K562 (cell line): Measurements from ENCODE around the gene PRRT1. TPM values are rescaled to one million over a fixed set of nuclear protein-coding genes. Genes with fewer than 3 reads are reported as not detected.

Source experiments
- DMBX1 ChIP-seq: fragments of 250-450 bp; sonication (Bioruptor Pico); IDR thresholded peaks from 2 replicates; pipeline ENCODE4 v1.8.0; 2022; ENCODE audit warnings: inconsistent platforms, mild to moderate bottlenecking, moderate library complexity, borderline replicate concordance
- EGR1 ChIP-seq: fragments of 450-650 bp; conservative IDR thresholded peaks from 2 replicates; pipeline ENCODE4 v1.6.1; 2017; ENCODE audit warnings: mild to moderate bottlenecking
- NFE2 ChIP-seq: IDR thresholded peaks from 2 replicates; pipeline ENCODE4 v1.6.1; 2014; ENCODE audit warnings: antibody characterized with exemption, low read depth
- RUNX1 ChIP-seq: sonication (generic); IDR thresholded peaks from 2 replicates; pipeline ENCODE4 v1.6.1; 2016; ENCODE audit warnings: antibody characterized with exemption, low read depth
- SMARCE1 ChIP-seq: fragments of 450-650 bp; IDR thresholded peaks from 2 replicates; pipeline ENCODE4 v1.7.1; 2016; ENCODE audit warnings: mild to moderate bottlenecking
- ZNF146 ChIP-seq: IDR thresholded peaks from one replicate; pipeline ENCODE4 v1.6.1; 2018; ENCODE audit warnings: missing compliant biosample characterization; ENCODE audit not compliant: unreplicated experiment
- ZNF23 ChIP-seq: fragments of 250-450 bp; sonication (Bioruptor Pico); IDR thresholded peaks from 2 replicates; pipeline ENCODE4 v1.4.0; 2020; ENCODE audit warnings: mild to moderate bottlenecking
- polyA plus RNA-seq, 8 experiments: library from polyadenylated mRNA; depleted of rRNA in 4 of 8; stranded (reverse) in 5 of 8; unstranded in 3 of 8; fragments of >200 nt; fragmentation: Nextera tagmentation in 2 of 8; fragmentation: Illumina TruSeq in 1 of 8; extraction: Ambion mirVana in 2 of 8; extraction: Trizol in 1 of 8; gene quantifications; 2 replicates each; pipeline versions ENCODE4 v1.2.1 to v1.2.3, GENCODE V29; 2011 to 2014; ENCODE audit warnings: inconsistent platforms in 1 of 8, missing spikeins in 1 of 8
- total RNA-seq, 7 experiments: library from RNA; depleted of rRNA in 6 of 7; stranded (reverse); fragments of >200 nt in 6 of 7; fragmentation: Illumina TruSeq in 2 of 7; extraction: Trizol in 2 of 7; gene quantifications; 2 replicates each; pipeline versions ENCODE4 v1.2.1 to v1.2.3, GENCODE V29; 2011 to 2021; ENCODE audit warnings: low replicate concordance in 1 of 7
- TF ChIP-seq, protein P1 (sequence below): fragments of 200-800 bp; sonication (Bioruptor generic); IDR thresholded peaks from 2 replicates; pipeline ENCODE4 v1.6.1; 2016; ENCODE audit warnings: missing genetic modification characterization, missing compliant biosample characterization
- TF ChIP-seq, protein P2 (sequence below): fragments of 450-650 bp; IDR thresholded peaks from 2 replicates; pipeline ENCODE4 v1.6.1; 2016; ENCODE audit warnings: low read depth
- TF ChIP-seq, protein P3 (sequence below): fragments of 250-450 bp; sonication (Bioruptor Pico); IDR thresholded peaks from 2 replicates; pipeline ENCODE4 v1.4.0; 2020; ENCODE audit warnings: mild to moderate bottlenecking, moderate library complexity, borderline replicate concordance

The PRRT1 gene
- total and polyA plus RNA-seq, 9 of the 15 experiments (the other 6 are each of a cell fraction or from before 2014, with no cell fraction given) = 0.14 to 3.5 (median 0.41) TPM

DNA sequence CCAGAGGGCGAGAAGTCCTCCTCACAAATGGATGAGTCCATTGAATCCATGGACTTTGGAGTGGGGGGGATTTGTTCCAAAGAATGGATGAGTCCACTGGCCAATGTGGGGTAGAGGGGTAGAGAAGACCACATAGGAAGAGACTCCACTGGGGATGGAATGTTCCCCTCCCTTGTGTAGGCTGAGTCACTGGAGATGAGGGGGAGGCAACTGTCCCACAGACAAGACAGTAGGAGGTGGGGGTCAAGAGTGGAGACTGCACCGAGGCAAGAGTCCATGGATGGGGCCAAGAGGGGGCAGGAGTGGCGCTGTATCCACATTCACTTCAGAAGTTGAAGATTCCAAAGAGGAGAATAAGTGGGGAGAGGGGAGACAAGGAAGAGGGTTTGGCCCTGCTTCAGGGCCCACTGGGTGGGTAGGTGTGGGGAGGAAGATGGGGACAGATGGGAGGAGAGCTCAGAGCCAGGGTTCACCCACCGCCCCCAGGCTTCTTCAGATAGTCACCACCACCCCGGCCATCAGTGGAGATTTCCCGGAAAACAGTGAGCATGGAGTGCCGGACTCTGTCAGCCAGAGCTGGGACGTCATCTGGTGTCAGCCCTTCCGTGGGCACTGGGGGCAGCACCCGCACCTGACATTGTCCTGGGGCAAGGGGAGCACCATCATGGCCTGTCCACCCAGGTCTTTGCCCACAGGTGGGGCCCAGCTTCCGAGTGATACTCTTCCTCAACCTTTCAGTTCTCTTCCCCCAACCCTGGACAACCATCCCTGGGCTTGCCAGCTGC is 17.3 kb upstream of the PRRT1 start (continued):
- TF ChIP-seq, protein P1, sequence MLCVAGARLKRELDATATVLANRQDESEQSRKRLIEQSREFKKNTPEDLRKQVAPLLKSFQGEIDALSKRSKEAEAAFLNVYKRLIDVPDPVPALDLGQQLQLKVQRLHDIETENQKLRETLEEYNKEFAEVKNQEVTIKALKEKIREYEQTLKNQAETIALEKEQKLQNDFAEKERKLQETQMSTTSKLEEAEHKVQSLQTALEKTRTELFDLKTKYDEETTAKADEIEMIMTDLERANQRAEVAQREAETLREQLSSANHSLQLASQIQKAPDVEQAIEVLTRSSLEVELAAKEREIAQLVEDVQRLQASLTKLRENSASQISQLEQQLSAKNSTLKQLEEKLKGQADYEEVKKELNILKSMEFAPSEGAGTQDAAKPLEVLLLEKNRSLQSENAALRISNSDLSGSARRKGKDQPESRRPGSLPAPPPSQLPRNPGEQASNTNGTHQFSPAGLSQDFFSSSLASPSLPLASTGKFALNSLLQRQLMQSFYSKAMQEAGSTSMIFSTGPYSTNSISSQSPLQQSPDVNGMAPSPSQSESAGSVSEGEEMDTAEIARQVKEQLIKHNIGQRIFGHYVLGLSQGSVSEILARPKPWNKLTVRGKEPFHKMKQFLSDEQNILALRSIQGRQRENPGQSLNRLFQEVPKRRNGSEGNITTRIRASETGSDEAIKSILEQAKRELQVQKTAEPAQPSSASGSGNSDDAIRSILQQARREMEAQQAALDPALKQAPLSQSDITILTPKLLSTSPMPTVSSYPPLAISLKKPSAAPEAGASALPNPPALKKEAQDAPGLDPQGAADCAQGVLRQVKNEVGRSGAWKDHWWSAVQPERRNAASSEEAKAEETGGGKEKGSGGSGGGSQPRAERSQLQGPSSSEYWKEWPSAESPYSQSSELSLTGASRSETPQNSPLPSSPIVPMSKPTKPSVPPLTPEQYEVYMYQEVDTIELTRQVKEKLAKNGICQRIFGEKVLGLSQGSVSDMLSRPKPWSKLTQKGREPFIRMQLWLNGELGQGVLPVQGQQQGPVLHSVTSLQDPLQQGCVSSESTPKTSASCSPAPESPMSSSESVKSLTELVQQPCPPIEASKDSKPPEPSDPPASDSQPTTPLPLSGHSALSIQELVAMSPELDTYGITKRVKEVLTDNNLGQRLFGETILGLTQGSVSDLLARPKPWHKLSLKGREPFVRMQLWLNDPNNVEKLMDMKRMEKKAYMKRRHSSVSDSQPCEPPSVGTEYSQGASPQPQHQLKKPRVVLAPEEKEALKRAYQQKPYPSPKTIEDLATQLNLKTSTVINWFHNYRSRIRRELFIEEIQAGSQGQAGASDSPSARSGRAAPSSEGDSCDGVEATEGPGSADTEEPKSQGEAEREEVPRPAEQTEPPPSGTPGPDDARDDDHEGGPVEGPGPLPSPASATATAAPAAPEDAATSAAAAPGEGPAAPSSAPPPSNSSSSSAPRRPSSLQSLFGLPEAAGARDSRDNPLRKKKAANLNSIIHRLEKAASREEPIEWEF (CRISPR knock-in tag) = 0 out of 2 replicates have a peak, but pooled peaks have one; percentile 42
- TF ChIP-seq, protein P2, sequence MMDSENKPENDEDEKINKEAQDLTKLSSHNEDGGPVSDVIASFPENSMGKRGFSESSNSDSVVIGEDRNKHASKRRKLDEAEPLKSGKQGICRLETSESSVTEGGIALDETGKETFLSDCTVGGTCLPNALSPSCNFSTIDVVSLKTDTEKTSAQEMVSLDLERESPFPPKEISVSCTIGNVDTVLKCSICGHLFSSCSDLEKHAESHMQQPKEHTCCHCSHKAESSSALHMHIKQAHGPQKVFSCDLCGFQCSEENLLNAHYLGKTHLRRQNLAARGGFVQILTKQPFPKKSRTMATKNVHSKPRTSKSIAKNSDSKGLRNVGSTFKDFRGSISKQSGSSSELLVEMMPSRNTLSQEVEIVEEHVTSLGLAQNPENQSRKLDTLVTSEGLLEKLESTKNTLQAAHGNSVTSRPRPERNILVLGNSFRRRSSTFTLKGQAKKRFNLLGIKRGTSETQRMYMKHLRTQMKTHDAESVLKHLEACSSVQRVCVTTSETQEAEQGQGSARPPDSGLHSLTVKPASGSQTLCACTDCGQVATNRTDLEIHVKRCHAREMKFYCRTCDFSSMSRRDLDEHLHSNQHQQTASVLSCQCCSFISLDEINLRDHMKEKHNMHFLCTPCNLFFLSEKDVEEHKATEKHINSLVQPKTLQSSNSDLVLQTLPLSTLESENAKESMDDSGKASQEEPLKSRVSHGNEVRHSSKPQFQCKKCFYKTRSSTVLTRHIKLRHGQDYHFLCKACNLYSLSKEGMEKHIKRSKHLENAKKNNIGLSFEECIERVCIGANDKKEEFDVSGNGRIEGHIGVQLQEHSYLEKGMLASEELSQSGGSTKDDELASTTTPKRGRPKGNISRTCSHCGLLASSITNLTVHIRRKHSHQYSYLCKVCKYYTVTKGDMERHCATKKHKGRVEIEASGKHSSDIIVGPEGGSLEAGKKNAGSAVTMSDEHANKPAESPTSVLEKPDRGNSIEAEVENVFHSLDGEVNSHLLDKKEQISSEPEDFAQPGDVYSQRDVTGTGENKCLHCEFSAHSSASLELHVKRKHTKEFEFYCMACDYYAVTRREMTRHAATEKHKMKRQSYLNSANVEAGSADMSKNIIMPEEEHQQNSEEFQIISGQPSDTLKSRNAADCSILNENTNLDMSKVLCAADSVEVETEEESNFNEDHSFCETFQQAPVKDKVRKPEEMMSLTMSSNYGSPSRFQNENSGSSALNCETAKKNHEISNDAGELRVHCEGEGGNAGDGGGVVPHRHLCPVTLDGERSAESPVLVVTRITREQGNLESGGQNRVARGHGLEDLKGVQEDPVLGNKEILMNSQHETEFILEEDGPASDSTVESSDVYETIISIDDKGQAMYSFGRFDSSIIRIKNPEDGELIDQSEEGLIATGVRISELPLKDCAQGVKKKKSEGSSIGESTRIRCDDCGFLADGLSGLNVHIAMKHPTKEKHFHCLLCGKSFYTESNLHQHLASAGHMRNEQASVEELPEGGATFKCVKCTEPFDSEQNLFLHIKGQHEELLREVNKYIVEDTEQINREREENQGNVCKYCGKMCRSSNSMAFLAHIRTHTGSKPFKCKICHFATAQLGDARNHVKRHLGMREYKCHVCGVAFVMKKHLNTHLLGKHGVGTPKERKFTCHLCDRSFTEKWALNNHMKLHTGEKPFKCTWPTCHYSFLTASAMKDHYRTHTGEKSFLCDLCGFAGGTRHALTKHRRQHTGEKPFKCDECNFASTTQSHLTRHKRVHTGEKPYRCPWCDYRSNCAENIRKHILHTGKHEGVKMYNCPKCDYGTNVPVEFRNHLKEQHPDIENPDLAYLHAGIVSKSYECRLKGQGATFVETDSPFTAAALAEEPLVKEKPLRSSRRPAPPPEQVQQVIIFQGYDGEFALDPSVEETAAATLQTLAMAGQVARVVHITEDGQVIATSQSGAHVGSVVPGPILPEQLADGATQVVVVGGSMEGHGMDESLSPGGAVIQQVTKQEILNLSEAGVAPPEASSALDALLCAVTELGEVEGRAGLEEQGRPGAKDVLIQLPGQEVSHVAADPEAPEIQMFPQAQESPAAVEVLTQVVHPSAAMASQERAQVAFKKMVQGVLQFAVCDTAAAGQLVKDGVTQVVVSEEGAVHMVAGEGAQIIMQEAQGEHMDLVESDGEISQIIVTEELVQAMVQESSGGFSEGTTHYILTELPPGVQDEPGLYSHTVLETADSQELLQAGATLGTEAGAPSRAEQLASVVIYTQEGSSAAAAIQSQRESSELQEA = no peak
- TF ChIP-seq EGR1 = peak; percentile 90
- peak; percentile 77; the same call in 1 of the 2 replicates for TF ChIP-seq SMARCE1
- TF ChIP-seq, protein P3, sequence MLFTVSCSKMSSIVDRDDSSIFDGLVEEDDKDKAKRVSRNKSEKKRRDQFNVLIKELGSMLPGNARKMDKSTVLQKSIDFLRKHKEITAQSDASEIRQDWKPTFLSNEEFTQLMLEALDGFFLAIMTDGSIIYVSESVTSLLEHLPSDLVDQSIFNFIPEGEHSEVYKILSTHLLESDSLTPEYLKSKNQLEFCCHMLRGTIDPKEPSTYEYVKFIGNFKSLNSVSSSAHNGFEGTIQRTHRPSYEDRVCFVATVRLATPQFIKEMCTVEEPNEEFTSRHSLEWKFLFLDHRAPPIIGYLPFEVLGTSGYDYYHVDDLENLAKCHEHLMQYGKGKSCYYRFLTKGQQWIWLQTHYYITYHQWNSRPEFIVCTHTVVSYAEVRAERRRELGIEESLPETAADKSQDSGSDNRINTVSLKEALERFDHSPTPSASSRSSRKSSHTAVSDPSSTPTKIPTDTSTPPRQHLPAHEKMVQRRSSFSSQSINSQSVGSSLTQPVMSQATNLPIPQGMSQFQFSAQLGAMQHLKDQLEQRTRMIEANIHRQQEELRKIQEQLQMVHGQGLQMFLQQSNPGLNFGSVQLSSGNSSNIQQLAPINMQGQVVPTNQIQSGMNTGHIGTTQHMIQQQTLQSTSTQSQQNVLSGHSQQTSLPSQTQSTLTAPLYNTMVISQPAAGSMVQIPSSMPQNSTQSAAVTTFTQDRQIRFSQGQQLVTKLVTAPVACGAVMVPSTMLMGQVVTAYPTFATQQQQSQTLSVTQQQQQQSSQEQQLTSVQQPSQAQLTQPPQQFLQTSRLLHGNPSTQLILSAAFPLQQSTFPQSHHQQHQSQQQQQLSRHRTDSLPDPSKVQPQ (CRISPR knock-in tag) = no peak
- TF ChIP-seq ZNF23 (CRISPR knock-in tag) = no peak
- 0 out of 2 replicates have a peak, but pooled peaks have one; percentile 16 for TF ChIP-seq DMBX1 (CRISPR knock-in tag)
- TF ChIP-seq RUNX1 = no peak
- TF ChIP-seq NFE2 = peak; percentile 82
- TF ChIP-seq ZNF146 = no peak
